H1 (cell line): ENCODE measurements around the gene PHOX2A. TPM values are rescaled to one million over a fixed set of nuclear protein-coding genes. Genes with fewer than 3 reads are reported as not detected.
"Not testable (repeated sequence)": the region's sequence is repeated elsewhere in the genome, so short reads cannot be mapped to it uniquely, and the experiment has no call there.

Source experiments
- CTCF ChIA-PET: fragments of 300-600 bp; sonication (Branson Sonifier 250); formaldehyde crosslinking; loops from one replicate; lab custom pipeline; 2021; ENCODE audit not compliant: partially characterized antibody; lab: Charles Lee
- POLR2A ChIA-PET: fragments of 300-600 bp; sonication (Branson Sonifier 250); formaldehyde crosslinking; loops from one replicate; lab custom pipeline; 2021; ENCODE audit warnings: inconsistent platforms; ENCODE audit not compliant: partially characterized antibody; lab: Charles Lee
- DNase-seq, 2 experiments: peaks; one replicate each; pipeline versions ENCODE4 v3.0.0 to v3.0.0-alpha.2; 2010 to 2022; ENCODE audit warnings: low spot score in 2 of 2, low read depth in 1 of 2, mixed read lengths in 1 of 2
- FAIRE-seq: peaks from 2 replicates; lab custom pipeline; 2011; peaks lifted over from hg19 to GRCh38; lab: Jason Lieb, UNC
- H2AFZ ChIP-seq: 2 replicates; pipeline ENCODE4 v1.8.1; 2012; ENCODE audit warnings: low read length, inconsistent platforms
- H2AK5ac ChIP-seq: 2 replicates; pipeline ENCODE4 v1.6.1; 2013; ENCODE audit warnings: low read depth, low read length
- H2BK120ac ChIP-seq: replicated peaks from 2 replicates; pipeline ENCODE3; 2013; ENCODE audit warnings: low read depth, low read length, inconsistent platforms
- H2BK12ac ChIP-seq: 2 replicates; pipeline ENCODE4 v1.6.1; 2013; ENCODE audit warnings: low read depth, low read length
- H2BK15ac ChIP-seq: 2 replicates; pipeline ENCODE4 v1.6.1; 2013; ENCODE audit warnings: low read length
- H2BK20ac ChIP-seq: 2 replicates; pipeline ENCODE4 v1.6.1; 2013; ENCODE audit warnings: low read length
- H2BK5ac ChIP-seq: 2 replicates; pipeline ENCODE4 v1.6.1; 2013; ENCODE audit warnings: low read depth, low read length
- H3K14ac ChIP-seq: 2 replicates; pipeline ENCODE4 v1.6.1; 2013; ENCODE audit warnings: inconsistent platforms; ENCODE audit not compliant: insufficient read length
- H3K18ac ChIP-seq: 2 replicates; pipeline ENCODE4 v1.6.1; 2013; ENCODE audit warnings: low read length; ENCODE audit errors: extremely low read depth
- H3K23ac ChIP-seq: 2 replicates; pipeline ENCODE4 v1.6.1; 2013; ENCODE audit warnings: inconsistent platforms; ENCODE audit not compliant: insufficient read length
- H3K23me2 ChIP-seq: 2 replicates; pipeline ENCODE4 v1.6.1; 2013; ENCODE audit warnings: low read depth, low read length
- H3K27ac ChIP-seq: 2 replicates; pipeline ENCODE4 v1.6.1; 2011; ENCODE audit warnings: low read depth, low read length, inconsistent platforms
- H3K27me3 ChIP-seq, 4 experiments: replicated peaks in 1 of 4; 1 replicate in 1 of 4; 2 replicates in 3 of 4; pipeline versions ENCODE4 v1.6.1 to v1.8.1; 2011 to 2013; ENCODE audit warnings: low read length in 3 of 4, mild to moderate bottlenecking in 3 of 4, inconsistent platforms in 2 of 4, mixed read lengths in 2 of 4, moderate library complexity in 1 of 4; ENCODE audit not compliant: control insufficient read depth in 3 of 4, insufficient read depth in 3 of 4; ENCODE audit errors: extremely low read depth in 1 of 4
- H3K36me3 ChIP-seq, 4 experiments: 2 replicates each; pipeline versions ENCODE4 v1.6.1 to v1.8.1; 2011 to 2013; ENCODE audit warnings: mild to moderate bottlenecking in 4 of 4, low read length in 3 of 4, moderate library complexity in 2 of 4, control low read depth in 1 of 4, inconsistent platforms in 1 of 4; ENCODE audit not compliant: insufficient read depth in 4 of 4, control insufficient read depth in 2 of 4
- H3K4ac ChIP-seq: replicated peaks from 2 replicates; pipeline ENCODE3; 2013; ENCODE audit warnings: low read length, low read depth, mixed read lengths, inconsistent platforms; ENCODE audit not compliant: insufficient read length
- H3K4me1 ChIP-seq, 4 experiments: replicated peaks in 1 of 4; 1 replicate in 1 of 4; 2 replicates in 3 of 4; pipeline versions ENCODE4 v1.6.1 to v1.8.1; 2011 to 2013; ENCODE audit warnings: low read length in 3 of 4, inconsistent platforms in 2 of 4, mixed read lengths in 1 of 4; ENCODE audit not compliant: insufficient read depth in 4 of 4, control insufficient read depth in 3 of 4
- H3K4me2 ChIP-seq, 2 experiments: 2 replicates each; pipeline versions ENCODE4 v1.6.1 to v1.8.1; 2011 to 2013; ENCODE audit warnings: low read depth in 2 of 2, low read length in 2 of 2, control low read depth in 1 of 2, inconsistent platforms in 1 of 2, mild to moderate bottlenecking in 1 of 2; ENCODE audit not compliant: insufficient read depth in 1 of 2
- H3K4me3 ChIP-seq, 4 experiments: fragments of 200-600, 300-600 bp in 1 of 4; sonication (generic), shearing (Covaris generic), sonication (Bioruptor Twin) in 1 of 4; 2 replicates each; pipeline versions ENCODE4 v1.5.1 to v1.8.1; 2011 to 2016; ENCODE audit warnings: low read length in 4 of 4, low read depth in 3 of 4, control low read depth in 2 of 4, inconsistent platforms in 2 of 4, mild to moderate bottlenecking in 2 of 4, mixed read lengths in 1 of 4, moderate library complexity in 1 of 4; ENCODE audit not compliant: insufficient read depth in 2 of 4; ENCODE audit errors: extremely low read depth in 1 of 4
- H3K56ac ChIP-seq: replicated peaks from 2 replicates; pipeline ENCODE3; 2013; ENCODE audit warnings: low read depth, mild to moderate bottlenecking, mixed read lengths, low read length, inconsistent platforms; ENCODE audit not compliant: insufficient read length
- H3K79me1 ChIP-seq: 2 replicates; pipeline ENCODE4 v1.6.1; 2013; ENCODE audit warnings: low read depth, low read length, control low read depth
- H3K79me2 ChIP-seq, 2 experiments: 2 replicates each; pipeline versions ENCODE4 v1.6.1 to v1.8.1; 2012 to 2013; ENCODE audit warnings: low read length in 2 of 2, mild to moderate bottlenecking in 2 of 2, inconsistent platforms in 1 of 2; ENCODE audit not compliant: insufficient read depth in 2 of 2, control insufficient read depth in 1 of 2
- H3K9ac ChIP-seq, 4 experiments: replicated peaks in 1 of 4; 1 replicate in 1 of 4; 2 replicates in 3 of 4; pipeline versions ENCODE4 v1.6.1 to v1.8.1; 2011 to 2013; ENCODE audit warnings: low read depth in 3 of 4, low read length in 3 of 4, control low read depth in 2 of 4, mild to moderate bottlenecking in 2 of 4, moderate library complexity in 2 of 4, inconsistent platforms in 1 of 4; ENCODE audit errors: extremely low read depth in 1 of 4
- H3K9me3 ChIP-seq, 2 experiments: 2 replicates each; pipeline versions ENCODE4 v1.6.1 to v1.8.1; 2012 to 2013; ENCODE audit warnings: mild to moderate bottlenecking in 2 of 2, moderate library complexity in 2 of 2, control low read depth in 1 of 2, inconsistent platforms in 1 of 2, low read depth in 1 of 2, low read length in 1 of 2, mixed read lengths in 1 of 2; ENCODE audit not compliant: insufficient read depth in 2 of 2
- H4K20me1 ChIP-seq, 2 experiments: replicated peaks in 1 of 2; 2 replicates each; pipeline versions ENCODE3 to v1.8.1; 2011 to 2013; ENCODE audit warnings: inconsistent platforms in 2 of 2, low read length in 2 of 2, mild to moderate bottlenecking in 1 of 2; ENCODE audit not compliant: insufficient read depth in 2 of 2, control insufficient read depth in 1 of 2
- H4K5ac ChIP-seq: 2 replicates; pipeline ENCODE4 v1.6.1; 2013; ENCODE audit warnings: low read length, low read depth, mixed read lengths, inconsistent platforms; ENCODE audit not compliant: insufficient read length
- H4K8ac ChIP-seq: 2 replicates; pipeline ENCODE4 v1.8.0; 2013; ENCODE audit warnings: mild to moderate bottlenecking, moderate library complexity, low read length, inconsistent platforms; ENCODE audit not compliant: insufficient read depth; ENCODE audit errors: extremely low read depth
- H4K91ac ChIP-seq: replicated peaks from 2 replicates; pipeline ENCODE3; 2013; ENCODE audit warnings: low read length, mixed read lengths, inconsistent platforms; ENCODE audit not compliant: insufficient read length
- BCL11A ChIP-seq, 2 experiments: IDR thresholded peaks; one replicate each; pipeline ENCODE4 v1.6.1; 2011; ENCODE audit warnings: low read depth in 2 of 2, low read length in 2 of 2, mild to moderate bottlenecking in 2 of 2
- CREB1 ChIP-seq: IDR thresholded peaks from 2 replicates; pipeline ENCODE4 v1.6.1; 2012; ENCODE audit warnings: inconsistent platforms
- GABPA ChIP-seq: IDR thresholded peaks from 2 replicates; pipeline ENCODE4 v1.6.1; 2011; ENCODE audit warnings: mild to moderate bottlenecking, low read length, moderate library complexity, borderline replicate concordance; ENCODE audit not compliant: insufficient read depth
- NRF1 ChIP-seq: IDR thresholded peaks from 2 replicates; pipeline ENCODE4 v1.6.1; 2011; ENCODE audit warnings: mild to moderate bottlenecking, low read depth, low read length, improper control_type of control experiment
- RBBP5 ChIP-seq: IDR thresholded peaks from 2 replicates; pipeline ENCODE4 v1.7.1; 2012; ENCODE audit warnings: low read depth, mild to moderate bottlenecking, inconsistent platforms, low read length, moderate library complexity, borderline replicate concordance
- WGBS, 2 experiments: shearing (Covaris generic) in 1 of 2; methylation state at CpG; one replicate each; pipeline versions ENCODE4 v1.1.6 to v1.1.7; 2013 to 2015; ENCODE audit warnings: low lambda C conversion rate in 2 of 2, mixed read lengths in 2 of 2, inconsistent platforms in 1 of 2, low coverage in 1 of 2, missing lambda C conversion rate in 1 of 2; ENCODE audit not compliant: insufficient replicate concordance in 2 of 2, insufficient coverage in 1 of 2, insufficient read length in 1 of 2; ENCODE audit errors: extremely low coverage in 1 of 2, missing lambda C conversion rate in 1 of 2; 5-methylcytosine and 5-hydroxymethylcytosine counted together
- polyA plus RNA-seq, 7 experiments: library from polyadenylated mRNA; depleted of rRNA in 3 of 7; stranded (reverse) in 5 of 7; unstranded in 2 of 7; fragments of >200 nt in 5 of 7; fragments of 200-250 nt in 2 of 7; gene quantifications; 1 replicate in 5 of 7; 2 replicates in 1 of 7; 4 replicates in 1 of 7; pipeline versions ENCODE4 v1.2.1 to v1.2.3, GENCODE V29; 2011 to 2013; ENCODE audit warnings: missing spikeins in 2 of 7, mixed read lengths in 2 of 7
- total RNA-seq: library from RNA; stranded (reverse); fragmentation: NEBNext Ultra II Directional; extraction: Animal tissue kit (Norgen Biotek cat#: 25700); gene quantifications from 2 replicates; pipeline ENCODE4 v1.2.1, GENCODE V29; 2021

The PHOX2A gene
- total and polyA plus RNA-seq, 2 of the 8 experiments (the other 6 are each of a cell fraction or from before 2014, with no cell fraction given): 0.67 TPM; not detected in 1

GRCh38 chr11:72202571-72202970 lies 41.4 kb downstream of the PHOX2A start (continued):
- TF ChIP-seq BCL11A (IDR thresholded peaks at IDR 0.05; ENCODE audit: low read depth in 2 of 2, low read length in 2 of 2) (no peak), RBBP5 (no peak), GABPA (no peak), CREB1 (no peak), NRF1 (no peak)

DNA sequence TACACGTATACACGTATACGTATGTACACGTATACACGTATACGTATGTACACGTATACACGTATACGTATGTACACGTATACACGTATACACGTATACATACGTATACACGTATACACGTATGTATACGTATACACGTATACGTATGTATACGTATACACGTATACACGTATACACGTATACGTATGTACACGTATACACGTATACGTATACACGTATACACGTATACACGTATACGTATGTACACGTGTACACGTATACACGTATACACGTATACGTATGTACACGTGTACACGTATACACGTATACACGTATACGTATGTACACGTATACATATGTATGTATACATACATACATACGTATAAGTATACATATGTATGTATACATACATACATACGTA lies 42.5 kb downstream of the PHOX2A start:
- peak; percentile 71 for FAIRE-seq
- H3K27ac ChIP-seq, H2BK120ac ChIP-seq, H2AK5ac ChIP-seq, H4K5ac ChIP-seq, H4K91ac ChIP-seq, H3K4me3 ChIP-seq, H3K9ac ChIP-seq, H2BK12ac ChIP-seq, H2BK15ac ChIP-seq, H3K4me1 ChIP-seq, H3K23me2 ChIP-seq, H3K36me3 ChIP-seq, H3K4me2 ChIP-seq, POLR2A ChIA-PET, H3K14ac ChIP-seq, DNase-seq, H3K18ac ChIP-seq, H4K8ac ChIP-seq, H2BK5ac ChIP-seq, H2BK20ac ChIP-seq, H4K20me1 ChIP-seq, H3K9me3 ChIP-seq, H3K79me2 ChIP-seq, H3K4ac ChIP-seq, H3K27me3 ChIP-seq, H3K56ac ChIP-seq, H2AFZ ChIP-seq, H3K79me1 ChIP-seq, H3K23ac ChIP-seq: not testable (repeated sequence)
- WGBS, 2 experiments: 85% methylated on average over 37 of the region's 43 CpGs; no CpG with 5 or more reads in 1 of the 2 experiments
- CTCF ChIA-PET: interaction anchor here (1.5 kb wide), 1 partner anchor 10 kb away, joined by 3 read pairs; no protein-coding TSS in a partner anchor
